Breast epithelium (tissue), 3 donors: Measurements from ENCODE around the gene NUB1.

ENCODE experiments used
- CTCF ChIP-seq, 3 donors: fragments of 450-650 bp; IDR thresholded peaks; one replicate each; pipeline ENCODE4 v1.5.1; 2016 to 2017; ENCODE audit warnings: antibody characterized with exemption in 3 of 3, mild to moderate bottlenecking in 3 of 3, moderate library complexity in 3 of 3
- POLR2A ChIP-seq: fragments of 450-650 bp; IDR thresholded peaks from one replicate; pipeline ENCODE4 v1.6.1; 2016; ENCODE audit warnings: antibody characterized with exemption, mild to moderate bottlenecking, moderate library complexity
- POLR2AphosphoS5 ChIP-seq, 3 donors: sonication (generic); formaldehyde crosslinking; IDR thresholded peaks; one replicate each; pipeline ENCODE4 v1.6.1; 2017; ENCODE audit warnings: antibody characterized with exemption in 3 of 3

GRCh38 chr7:151378496-151379192 is 37.0 kb downstream of the NUB1 start:
- TF ChIP-seq CTCF (IDR thresholded peaks at IDR 0.05) (no peak), POLR2A (no peak), POLR2AphosphoS5 (IDR thresholded peaks at IDR 0.05) (no peak)
